Measurements from ENCODE around the gene TSPAN32. TPM values are rescaled to one million over a fixed set of nuclear protein-coding genes. Genes with fewer than 3 reads are reported as not detected.
"Not testable (repeated sequence)": the region's sequence is repeated elsewhere in the genome, so short reads cannot be mapped to it uniquely, and the experiment has no call there.

TSPAN32 gene
- polyA plus RNA-seq, 3 donors = 1.6 to 2.7 (median 2.6) TPM

GRCh38 chr11:2276280-2277007 lies 25.4 kb upstream of the TSPAN32 start:
- no peak for DNase-seq (ENCODE audit: extremely low read depth in 1 of 11, low read depth in 9 of 11, low spot score in 4 of 11)

GRCh38 chr11:2277008-2277346 lies 24.8 kb upstream of the TSPAN32 start:
- no peak for DNase-seq (ENCODE audit: extremely low read depth in 1 of 11, low read depth in 9 of 11, low spot score in 4 of 11)

GRCh38 chr11:2277933-2278523 lies 23.8 kb upstream of the TSPAN32 start:
- DNase-seq (ENCODE audit: extremely low read depth in 1 of 11, low read depth in 9 of 11, low spot score in 4 of 11) = no peak

GRCh38 chr11:2280208-2280607 lies 21.6 kb upstream of the TSPAN32 start:
- no peak for DNase-seq (ENCODE audit: extremely low read depth in 1 of 11, low read depth in 9 of 11, low spot score in 4 of 11)

- not testable (repeated sequence) for DNase-seq (ENCODE audit: extremely low read depth in 1 of 11, low read depth in 9 of 11, low spot score in 4 of 11)
These were observed 15.5 kb upstream of the TSPAN32 start for GRCh38 chr11:2286350-2286749.

GRCh38 chr11:2287091-2287490 lies 14.7 kb upstream of the TSPAN32 start:
- no peak for DNase-seq (ENCODE audit: extremely low read depth in 1 of 11, low read depth in 9 of 11, low spot score in 4 of 11)

DNA sequence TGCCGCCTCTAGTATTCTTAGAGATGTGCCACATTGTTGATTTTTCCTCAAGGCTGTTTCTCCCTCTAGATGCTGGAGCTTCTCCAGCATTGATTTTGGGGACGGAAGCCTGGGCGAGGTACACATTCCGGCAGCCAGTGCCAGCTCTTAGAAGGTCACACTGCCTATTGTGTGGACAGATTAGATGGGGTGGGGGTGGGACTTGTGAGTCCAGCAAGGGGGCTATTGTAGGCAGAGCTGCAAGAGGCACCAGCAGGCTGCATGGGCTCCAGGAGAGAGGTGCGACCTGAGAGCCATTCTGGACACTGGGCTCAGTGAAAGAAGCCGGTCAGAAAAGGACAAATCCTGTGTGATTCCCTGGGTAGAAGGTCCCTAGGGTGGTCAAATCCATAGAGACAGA lies 12.5 kb upstream of the TSPAN32 start:
- DNase-seq (ENCODE audit: extremely low read depth in 1 of 11, low read depth in 9 of 11, low spot score in 4 of 11) = no peak

GRCh38 chr11:2289859-2290258 lies 12.0 kb upstream of the TSPAN32 start:
- DNase-seq (ENCODE audit: extremely low read depth in 1 of 11, low read depth in 9 of 11, low spot score in 4 of 11) = no peak

GRCh38 chr11:2290351-2290841 lies 11.4 kb upstream of the TSPAN32 start:
- DNase-seq (ENCODE audit: extremely low read depth in 1 of 11, low read depth in 9 of 11, low spot score in 4 of 11) = no peak

DNA sequence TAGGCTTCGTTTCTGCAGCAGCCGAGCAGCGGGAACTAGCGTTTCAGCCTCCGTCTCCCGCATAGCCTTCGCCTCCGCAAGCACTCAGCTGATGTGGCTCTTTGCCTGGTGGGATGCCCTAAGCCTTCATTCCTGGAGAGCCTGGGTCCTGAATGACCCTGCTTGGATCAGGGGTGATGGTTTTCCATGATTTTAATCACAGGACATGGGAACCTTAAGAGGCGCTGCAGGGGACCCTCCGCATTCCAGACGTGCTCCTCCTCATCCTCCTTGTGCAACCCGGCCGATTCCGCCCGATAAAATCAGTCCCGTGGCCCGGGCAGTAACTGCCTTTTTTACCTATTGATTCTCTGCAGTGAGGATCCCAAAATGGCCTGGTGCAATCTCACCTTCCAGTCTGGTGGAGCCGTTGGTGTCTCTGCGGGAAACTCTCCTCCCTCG lies 8.3 kb upstream of the TSPAN32 start:
- DNase-seq (ENCODE audit: extremely low read depth in 1 of 11, low read depth in 9 of 11, low spot score in 4 of 11) = no peak

GRCh38 chr11:2293984-2294925 lies 7.6 kb upstream of the TSPAN32 start:
- no peak for DNase-seq (ENCODE audit: extremely low read depth in 1 of 11, low read depth in 9 of 11, low spot score in 4 of 11)

- DNase-seq (ENCODE audit: extremely low read depth in 1 of 11, low read depth in 9 of 11, low spot score in 4 of 11) = no peak
These were observed 6.9 kb upstream of the TSPAN32 start for GRCh38 chr11:2294926-2295290.

GRCh38 chr11:2295971-2296912 lies 5.6 kb upstream of the TSPAN32 start:
- no peak for DNase-seq (ENCODE audit: extremely low read depth in 1 of 11, low read depth in 9 of 11, low spot score in 4 of 11)

DNA sequence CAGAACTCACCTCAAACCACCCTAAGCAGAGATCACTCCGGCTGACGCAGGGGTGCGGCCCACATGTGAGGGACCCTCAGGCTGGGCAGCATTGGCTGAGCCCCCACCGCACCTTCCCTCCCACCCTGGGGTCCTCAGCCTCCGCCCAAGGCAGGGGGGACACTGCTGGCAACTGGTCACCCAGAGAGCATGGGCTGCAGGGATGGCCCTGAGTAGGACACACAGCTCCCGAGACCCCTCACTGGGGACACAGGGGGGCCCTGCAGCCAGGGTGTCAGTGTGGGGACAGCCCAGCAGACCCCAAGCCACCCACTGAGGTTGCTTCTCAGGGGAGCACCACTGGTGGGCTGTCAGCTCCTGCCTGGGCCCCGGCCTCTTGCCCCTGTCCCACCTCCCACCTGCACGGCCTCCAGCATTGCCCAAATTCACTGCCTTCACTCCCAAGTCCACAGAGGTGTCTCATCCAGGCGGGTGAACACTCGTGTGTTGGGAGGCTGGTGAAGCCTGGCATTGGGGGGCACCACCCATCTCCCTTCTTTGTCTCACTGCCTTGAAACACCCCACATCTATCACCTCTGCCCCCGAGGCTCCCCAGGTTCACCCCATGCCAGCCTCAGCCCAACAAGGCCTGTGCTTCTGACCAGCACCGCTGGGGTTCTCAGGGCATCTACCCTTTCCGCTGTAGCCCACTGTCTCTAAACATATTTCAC lies 4.7 kb upstream of the TSPAN32 start:
- DNase-seq (ENCODE audit: extremely low read depth in 1 of 11, low read depth in 9 of 11, low spot score in 4 of 11) = no peak

DNA sequence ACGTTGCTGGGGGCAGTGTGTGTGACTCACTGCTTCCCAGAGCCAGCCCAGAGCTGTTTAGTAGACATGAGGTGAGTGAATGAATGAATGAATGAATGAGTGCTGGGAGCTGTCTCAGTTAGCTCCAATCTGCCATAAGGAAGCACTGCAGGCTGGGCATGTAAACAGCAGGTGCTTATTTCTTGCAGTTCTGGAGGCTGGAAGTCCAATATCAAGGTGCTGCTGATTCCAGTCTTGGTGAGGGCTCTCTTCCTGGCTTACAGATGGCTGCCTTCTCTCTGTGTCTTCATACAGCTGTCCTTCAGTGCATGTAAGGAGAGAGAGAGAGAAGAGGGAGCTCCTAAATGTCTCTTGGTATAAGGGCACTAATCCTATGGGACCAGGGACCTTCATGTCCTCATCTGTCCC lies 4.2 kb upstream of the TSPAN32 start:
- no peak for DNase-seq (ENCODE audit: extremely low read depth in 1 of 11, low read depth in 9 of 11, low spot score in 4 of 11)

DNA sequence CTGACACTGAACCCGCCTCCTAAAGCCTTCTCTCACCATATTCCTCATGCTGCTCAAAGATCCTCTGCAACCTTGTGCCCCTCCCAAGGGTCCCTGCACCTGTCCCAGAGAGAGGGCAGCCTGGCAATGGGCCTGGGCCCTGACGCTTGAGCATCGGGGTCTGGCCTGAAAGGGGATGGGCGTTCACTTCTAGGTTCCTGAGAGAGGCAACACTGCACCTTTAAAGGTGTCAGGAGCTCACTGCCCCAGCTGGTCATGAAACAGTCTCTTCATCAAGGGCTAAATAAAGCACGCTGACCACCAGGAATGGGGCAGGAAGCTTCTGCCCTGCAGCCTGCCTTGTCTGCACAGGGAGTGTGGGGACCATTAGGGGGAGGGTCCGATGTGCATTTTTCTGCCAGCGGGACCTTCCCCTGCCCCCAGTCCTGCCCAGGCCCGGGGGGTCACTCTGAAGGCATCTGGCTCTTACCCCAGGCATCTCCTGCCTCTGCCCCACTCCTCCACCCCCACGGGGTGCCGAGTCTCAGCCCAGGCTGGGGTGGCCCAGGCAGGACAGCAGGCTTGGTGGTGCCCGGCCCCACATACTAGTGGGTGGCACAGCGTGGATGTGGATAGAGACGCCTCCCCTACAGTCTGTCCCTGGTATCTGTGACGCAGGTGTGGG lies 3.5 kb upstream of the TSPAN32 start:
- DNase-seq (ENCODE audit: extremely low read depth in 1 of 11, low read depth in 9 of 11, low spot score in 4 of 11) = no peak

GRCh38 chr11:2298795-2299761 lies 2.7 kb upstream of the TSPAN32 start:
- no peak for DNase-seq (ENCODE audit: extremely low read depth in 1 of 11, low read depth in 9 of 11, low spot score in 4 of 11)

Measured in renal cortex interstitium (tissue), 11 donors.